ENCODE data around the gene SMIM5. TPM values are rescaled to one million over a fixed set of nuclear protein-coding genes. Genes with fewer than 3 reads are reported as not detected.
A peak's percentile ranks its signal among the peaks of the same experiment; 100 is the strongest.
"Not testable (repeated sequence)": the region's sequence is repeated elsewhere in the genome, so short reads cannot be mapped to it uniquely, and the experiment has no call there.

The SMIM5 gene
- total RNA-seq, 1 experiment from 2014 or later: 0.20 TPM

- no peak overlapping the region for H3K27ac Mint-ChIP-seq (ENCODE audit: unreplicated experiment)
- H3K36me3 ChIP-seq (ENCODE audit: control insufficient read depth, insufficient read depth, low read length): no peaks in the 10 kb centered on the region
- POLR2A ChIA-PET: no interaction called here
- no peak for TF ChIP-seq CTCF (IDR thresholded peaks at IDR 0.05; ENCODE audit: insufficient read depth in 1 of 2, low read depth in 1 of 2, low read length in 1 of 2, severe bottlenecking in 1 of 2, unreplicated experiment in 1 of 2)
- H3K4me1 ChIP-seq: peaks cover 14% of the 10 kb centered on the region
- H3K9me3 ChIP-seq: no peaks in the 10 kb centered on the region
- H3K4me3 ChIP-seq (ENCODE audit: low read depth, low read length): no peak overlapping the region
- CTCF ChIA-PET: interaction anchor here (0.8 kb wide), 1 partner anchor 41 kb away, joined by 3 read pairs; the partner anchor contains the start of gene SMIM5
- intact Hi-C loops (cut with micrococcal nuclease; ENCODE audit: unreplicated experiment): no loop called here
- no TSS peak for BruUV-seq (replicated peaks)
- H3K4me1 Mint-ChIP-seq (ENCODE audit: low read depth, unreplicated experiment): no peaks in the 10 kb centered on the region
- H3K4me3 Mint-ChIP-seq (ENCODE audit: unreplicated experiment): no peak overlapping the region
- no peaks in the 10 kb centered on the region for H3K27me3 ChIP-seq (replicated peaks; ENCODE audit: control insufficient read depth, insufficient read depth, low read length)
- no peaks in the 10 kb centered on the region for H3K36me3 Mint-ChIP-seq (ENCODE audit: insufficient read depth, unreplicated experiment)
- no peaks in the 10 kb centered on the region for H3K27me3 Mint-ChIP-seq (ENCODE audit: insufficient read depth, unreplicated experiment)
- no peak for DNase-seq
- no peaks in the 10 kb centered on the region for H3K9me3 Mint-ChIP-seq (ENCODE audit: unreplicated experiment)
These were observed 40.8 kb upstream of the SMIM5 start for GRCh38 chr17:75592348-75593020.

GRCh38 chr17:75593430-75593829, 39.8 kb upstream of the SMIM5 start:
- CTCF ChIA-PET: interaction anchor here (0.6 to 1.0 kb wide), 2 partner anchors 39 to 60 kb away, joined by 3 to 4 read pairs; partner anchors contain the start of gene SMIM5
- DNase-seq; H3K27ac Mint-ChIP-seq (ENCODE audit: unreplicated experiment); H3K4me3 Mint-ChIP-seq (ENCODE audit: unreplicated experiment); H3K9me3 Mint-ChIP-seq (ENCODE audit: unreplicated experiment); H3K27me3 ChIP-seq (replicated peaks; ENCODE audit: control insufficient read depth, insufficient read depth, low read length); H3K27me3 Mint-ChIP-seq (ENCODE audit: insufficient read depth, unreplicated experiment); H3K4me3 ChIP-seq (ENCODE audit: low read depth, low read length); intact Hi-C loops (cut with micrococcal nuclease; ENCODE audit: unreplicated experiment); H3K36me3 ChIP-seq (ENCODE audit: control insufficient read depth, insufficient read depth, low read length); H3K36me3 Mint-ChIP-seq (ENCODE audit: insufficient read depth, unreplicated experiment); POLR2A ChIA-PET; H3K9me3 ChIP-seq; H3K4me1 Mint-ChIP-seq (ENCODE audit: low read depth, unreplicated experiment); BruUV-seq (replicated peaks): not testable (repeated sequence)
- H3K4me1 ChIP-seq: peaks cover 11% of the 10 kb centered on the region

GRCh38 chr17:75594499-75595283, 38.5 kb upstream of the SMIM5 start:
- Histone ChIP-seq H3K4me3 (ENCODE audit: low read depth, low read length) (no peak overlapping the region), H3K9me3 (no peaks in the 10 kb centered on the region), H3K36me3 (ENCODE audit: control insufficient read depth, insufficient read depth, low read length) (no peaks in the 10 kb centered on the region), H3K4me1 (peaks cover 4% of the 10 kb centered on the region; the same call in 1 of the 2 replicates), H3K27me3 (replicated peaks; ENCODE audit: control insufficient read depth, insufficient read depth, low read length) (no peaks in the 10 kb centered on the region)
- POLR2A ChIA-PET: no interaction called here
- no peaks in the 10 kb centered on the region for H3K9me3 Mint-ChIP-seq (ENCODE audit: unreplicated experiment)
- BruUV-seq (replicated peaks): no TSS peak
- peak in 1 of 2 experiments; percentile 38 for DNase-seq
- intact Hi-C loops (cut with micrococcal nuclease; ENCODE audit: unreplicated experiment): no loop called here
- H3K4me1 Mint-ChIP-seq (ENCODE audit: low read depth, unreplicated experiment): no peaks in the 10 kb centered on the region
- no peak overlapping the region for H3K4me3 Mint-ChIP-seq (ENCODE audit: unreplicated experiment)
- H3K36me3 Mint-ChIP-seq (ENCODE audit: insufficient read depth, unreplicated experiment): no peaks in the 10 kb centered on the region
- H3K27ac Mint-ChIP-seq (ENCODE audit: unreplicated experiment): no peak overlapping the region
- H3K27me3 Mint-ChIP-seq (ENCODE audit: insufficient read depth, unreplicated experiment): no peaks in the 10 kb centered on the region
- no peak for TF ChIP-seq CTCF (IDR thresholded peaks at IDR 0.05; ENCODE audit: insufficient read depth in 1 of 2, low read depth in 1 of 2, low read length in 1 of 2, severe bottlenecking in 1 of 2, unreplicated experiment in 1 of 2)
- CTCF ChIA-PET: no interaction called here
